ENCODE data around the gene S1PR3.

The S1PR3 gene

GRCh38 chr9:88994469-88995199, 3.4 kb downstream of the S1PR3 start:
- no peaks in the 10 kb centered on the region for H3K9me3 ChIP-seq (ENCODE audit: control insufficient read depth, insufficient read depth, low read length)
- no peaks in the 10 kb centered on the region for H3K79me2 ChIP-seq (ENCODE audit: control insufficient read depth, low read length)
- H3K4me1 ChIP-seq (ENCODE audit: control insufficient read depth, low read length) = no peaks in the 10 kb centered on the region
- H3K4me2 ChIP-seq (ENCODE audit: low read length) = no peak overlapping the region
- no peaks in the 10 kb centered on the region for H4K20me1 ChIP-seq (ENCODE audit: control insufficient read depth, insufficient read depth, low read depth, low read length)
- no peaks in the 10 kb centered on the region for H3K36me3 ChIP-seq (ENCODE audit: control insufficient read depth, low read length)
- no peaks in the 10 kb centered on the region for H3K27me3 ChIP-seq (ENCODE audit: control insufficient read depth, low read length)
- no peaks in the 10 kb centered on the region for H3F3A ChIP-seq (ENCODE audit: control insufficient read depth, insufficient read depth)
- H3K4me3 ChIP-seq (ENCODE audit: low read length) = no peak overlapping the region
- H3K27ac ChIP-seq (ENCODE audit: low read depth, low read length) = no peak overlapping the region
- TF ChIP-seq CTCF (IDR thresholded peaks at IDR 0.05; ENCODE audit: low read depth, low read length, poor library complexity, severe bottlenecking) (no peak), EZH2phosphoT487 (IDR thresholded peaks at IDR 0.05; ENCODE audit: borderline replicate concordance, low read length) (no peak)
- no peaks in the 10 kb centered on the region for H3K9me2 ChIP-seq (replicated peaks; ENCODE audit: control insufficient read depth, low read length)

- Histone ChIP-seq H3K9me2 (replicated peaks; ENCODE audit: control insufficient read depth, low read length) (no peaks in the 10 kb centered on the region), H3K27me3 (ENCODE audit: control insufficient read depth, low read length) (no peaks in the 10 kb centered on the region), H3F3A (ENCODE audit: control insufficient read depth, insufficient read depth) (no peaks in the 10 kb centered on the region), H3K4me1 (ENCODE audit: control insufficient read depth, low read length) (no peaks in the 10 kb centered on the region), H3K4me2 (ENCODE audit: low read length) (no peak overlapping the region), H3K4me3 (ENCODE audit: low read length) (no peak overlapping the region), H4K20me1 (ENCODE audit: control insufficient read depth, insufficient read depth, low read depth, low read length) (no peaks in the 10 kb centered on the region), H3K27ac (ENCODE audit: low read depth, low read length) (no peak overlapping the region), H3K36me3 (ENCODE audit: control insufficient read depth, low read length) (no peaks in the 10 kb centered on the region), H3K79me2 (ENCODE audit: control insufficient read depth, low read length) (no peaks in the 10 kb centered on the region), H3K9me3 (ENCODE audit: control insufficient read depth, insufficient read depth, low read length) (no peaks in the 10 kb centered on the region)
- TF ChIP-seq EZH2phosphoT487 (IDR thresholded peaks at IDR 0.05; ENCODE audit: borderline replicate concordance, low read length) = no peak
- no peak for TF ChIP-seq CTCF (IDR thresholded peaks at IDR 0.05; ENCODE audit: low read depth, low read length, poor library complexity, severe bottlenecking)
Observed at GRCh38 chr9:88995200-88995577, 3.9 kb downstream of the S1PR3 start.

GRCh38 chr9:88995627-88996026, 4.4 kb downstream of the S1PR3 start:
- H4K20me1 ChIP-seq (ENCODE audit: control insufficient read depth, insufficient read depth, low read depth, low read length) = no peaks in the 10 kb centered on the region
- H3K79me2 ChIP-seq (ENCODE audit: control insufficient read depth, low read length) = no peaks in the 10 kb centered on the region
- no peaks in the 10 kb centered on the region for H3K4me1 ChIP-seq (ENCODE audit: control insufficient read depth, low read length)
- no peaks in the 10 kb centered on the region for H3K27me3 ChIP-seq (ENCODE audit: control insufficient read depth, low read length)
- H3K9me3 ChIP-seq (ENCODE audit: control insufficient read depth, insufficient read depth, low read length) = no peaks in the 10 kb centered on the region
- H3F3A ChIP-seq (ENCODE audit: control insufficient read depth, insufficient read depth) = no peaks in the 10 kb centered on the region
- H3K4me3 ChIP-seq (ENCODE audit: low read length) = no peak overlapping the region
- H3K36me3 ChIP-seq (ENCODE audit: control insufficient read depth, low read length) = no peaks in the 10 kb centered on the region
- no peak for TF ChIP-seq EZH2phosphoT487 (IDR thresholded peaks at IDR 0.05; ENCODE audit: borderline replicate concordance, low read length)
- no peak for TF ChIP-seq CTCF (IDR thresholded peaks at IDR 0.05; ENCODE audit: low read depth, low read length, poor library complexity, severe bottlenecking)
- no peak overlapping the region for H3K4me2 ChIP-seq (ENCODE audit: low read length)
- H3K27ac ChIP-seq (ENCODE audit: low read depth, low read length) = no peak overlapping the region
- no peaks in the 10 kb centered on the region for H3K9me2 ChIP-seq (replicated peaks; ENCODE audit: control insufficient read depth, low read length)
